Measurements from ENCODE around the gene SRP9.
"Not testable (repeated sequence)": the region's sequence is repeated elsewhere in the genome, so short reads cannot be mapped to it uniquely, and the experiment has no call there.

The SRP9 gene

DNA sequence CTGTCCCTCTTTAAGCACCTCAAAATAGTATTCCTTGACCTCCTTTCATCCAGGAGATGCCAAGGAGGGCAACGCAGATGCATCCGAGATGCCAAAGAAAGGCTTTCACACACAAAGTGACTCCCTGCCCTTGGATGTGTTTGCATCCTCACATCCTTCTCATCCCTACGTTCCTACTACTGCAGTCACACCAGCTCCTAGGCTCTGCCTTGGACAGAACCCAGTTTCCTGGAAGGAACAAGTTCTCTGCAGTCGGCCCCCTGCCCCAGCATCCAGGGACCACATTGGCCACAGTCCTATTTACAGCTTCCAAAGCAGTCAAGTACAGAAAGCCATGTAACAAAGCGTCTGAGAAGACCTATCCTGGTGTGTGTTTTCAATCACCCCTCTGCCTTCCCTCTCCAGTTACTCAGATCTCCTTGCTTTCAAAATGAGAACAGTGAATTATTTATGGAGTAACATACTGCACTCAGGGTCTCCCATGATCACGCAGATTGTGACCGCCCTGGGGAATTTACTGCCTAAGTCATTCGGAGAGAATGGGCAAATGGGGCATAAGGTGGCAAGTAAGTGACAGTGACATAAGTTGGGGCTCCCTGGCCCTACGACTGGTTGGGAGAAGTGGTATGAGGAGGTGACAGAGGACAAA, 21.8 kb upstream of the SRP9 start:
- TF ChIP-seq ARNT (IDR thresholded peaks at IDR 0.05) = no peak
- TF ChIP-seq, protein P1, sequence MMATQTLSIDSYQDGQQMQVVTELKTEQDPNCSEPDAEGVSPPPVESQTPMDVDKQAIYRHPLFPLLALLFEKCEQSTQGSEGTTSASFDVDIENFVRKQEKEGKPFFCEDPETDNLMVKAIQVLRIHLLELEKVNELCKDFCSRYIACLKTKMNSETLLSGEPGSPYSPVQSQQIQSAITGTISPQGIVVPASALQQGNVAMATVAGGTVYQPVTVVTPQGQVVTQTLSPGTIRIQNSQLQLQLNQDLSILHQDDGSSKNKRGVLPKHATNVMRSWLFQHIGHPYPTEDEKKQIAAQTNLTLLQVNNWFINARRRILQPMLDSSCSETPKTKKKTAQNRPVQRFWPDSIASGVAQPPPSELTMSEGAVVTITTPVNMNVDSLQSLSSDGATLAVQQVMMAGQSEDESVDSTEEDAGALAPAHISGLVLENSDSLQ (IDR thresholded peaks at IDR 0.05) = no peak
- TF ChIP-seq FOXM1 (IDR thresholded peaks at IDR 0.05; ENCODE audit: borderline replicate concordance) = no peak
- TF ChIP-seq CTBP1 (IDR thresholded peaks at IDR 0.05; ENCODE audit: borderline replicate concordance) = no peak
- TF ChIP-seq SUZ12 (IDR thresholded peaks at IDR 0.05) = no peak
- TF ChIP-seq NFRKB (IDR thresholded peaks at IDR 0.05) = no peak
- TF ChIP-seq L3MBTL2 (conservative IDR thresholded peaks at IDR 0.05) = no peak
- TF ChIP-seq LEF1 (IDR thresholded peaks at IDR 0.05; ENCODE audit: borderline replicate concordance) = no peak
- no peak for TF ChIP-seq FOXA1 (IDR thresholded peaks at IDR 0.05)
- TF ChIP-seq TARDBP (IDR thresholded peaks at IDR 0.05) = no peak
- no peak for TF ChIP-seq ZNF384 (IDR thresholded peaks at IDR 0.05)
- TF ChIP-seq BHLHE40 (IDR thresholded peaks at IDR 0.05; ENCODE audit: borderline replicate concordance) = no peak
- TF ChIP-seq SP1 (IDR thresholded peaks at IDR 0.05) = no peak
- TF ChIP-seq FOXK2 (IDR thresholded peaks at IDR 0.05) = no peak
- TF ChIP-seq HDGF (IDR thresholded peaks at IDR 0.05; ENCODE audit: borderline replicate concordance) = no peak
- ChIA-PET CTCF (interaction anchor here (0.6 to 0.7 kb wide), 3 partner anchors 11 to 101 kb away, joined by 3 to 4 read pairs (median 3); no protein-coding TSS in a partner anchor), POLR2A (no interaction called here)
- no peak for DNase-seq (ENCODE audit: extremely low spot score)

- POLR2A ChIA-PET = no interaction called here
- DNase-seq (ENCODE audit: extremely low spot score) = no peak
- CTCF ChIA-PET = interaction anchor here (1.2 kb wide), 1 partner anchor 10 kb away, joined by 3 read pairs; no protein-coding TSS in a partner anchor
- TF ChIP-seq FOXM1 (IDR thresholded peaks at IDR 0.05; ENCODE audit: borderline replicate concordance) (no peak), HDGF (IDR thresholded peaks at IDR 0.05; ENCODE audit: borderline replicate concordance) (no peak), CTBP1 (IDR thresholded peaks at IDR 0.05; ENCODE audit: borderline replicate concordance) (no peak)
- TF ChIP-seq, protein P1 (IDR thresholded peaks at IDR 0.05) = no peak
These were observed 19.5 kb upstream of the SRP9 start for GRCh38 chr1:225757927-225758656.

GRCh38 chr1:225759972-225760371, 17.7 kb upstream of the SRP9 start:
- DNase-seq (ENCODE audit: extremely low spot score) = not testable (repeated sequence)
- POLR2A ChIA-PET = interaction anchor here (1.8 to 1.9 kb wide), 2 partner anchors 18 to 107 kb away, joined by 6 read pairs; partner anchors contain the start of genes ENAH and SRP9
- CTCF ChIA-PET = interaction anchor here (0.8 to 1.0 kb wide), 2 partner anchors 8 to 12 kb away, joined by 3 to 5 read pairs; no protein-coding TSS in a partner anchor

- CTCF ChIA-PET = interaction anchor here (0.7 to 1.0 kb wide), 4 partner anchors 9 to 286 kb away, joined by 3 to 9 read pairs (median 5); partner anchors contain the start of gene SRP9
- POLR2A ChIA-PET = interaction anchor here (0.9 to 1.9 kb wide), 3 partner anchors 9 to 108 kb away, joined by 4 to 6 read pairs (median 6); partner anchors contain the start of genes ENAH and SRP9
- TF ChIP-seq FOXK2 (IDR thresholded peaks at IDR 0.05) (no peak), FOXA1 (IDR thresholded peaks at IDR 0.05) (no peak), SUZ12 (IDR thresholded peaks at IDR 0.05) (no peak), SP1 (IDR thresholded peaks at IDR 0.05) (no peak), HDGF (IDR thresholded peaks at IDR 0.05; ENCODE audit: borderline replicate concordance) (no peak), FOXM1 (IDR thresholded peaks at IDR 0.05; ENCODE audit: borderline replicate concordance) (no peak), ARNT (IDR thresholded peaks at IDR 0.05) (no peak), NFRKB (IDR thresholded peaks at IDR 0.05) (no peak), ZNF384 (IDR thresholded peaks at IDR 0.05) (no peak)
- no peak for DNase-seq (ENCODE audit: extremely low spot score)
These were observed 17.1 kb upstream of the SRP9 start for GRCh38 chr1:225760531-225760930.

DNA sequence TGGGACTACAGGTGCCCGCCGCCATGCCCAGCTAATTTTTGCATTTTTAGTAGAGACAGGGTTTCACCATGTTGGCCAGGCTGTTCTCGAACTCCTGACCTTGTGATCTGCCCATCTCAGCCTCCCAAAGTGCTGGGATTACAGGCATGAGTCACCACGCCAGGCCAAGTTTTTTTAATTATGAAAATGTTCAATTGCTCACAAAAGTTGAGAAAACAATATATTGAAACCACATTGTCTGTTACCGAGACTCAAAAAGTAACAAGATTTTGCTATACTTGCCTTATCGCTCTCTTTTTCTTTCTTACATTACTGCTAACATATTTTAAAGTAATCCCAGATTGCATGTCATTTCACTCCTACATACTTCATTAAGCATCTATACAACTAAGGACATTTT, 16.2 kb upstream of the SRP9 start:
- POLR2A ChIA-PET = interaction anchor here (1.0 to 1.9 kb wide), 2 partner anchors 25 to 109 kb away, joined by 5 to 6 read pairs; partner anchors contain the start of gene ENAH
- CTCF ChIA-PET; DNase-seq (ENCODE audit: extremely low spot score): not testable (repeated sequence)

DNA sequence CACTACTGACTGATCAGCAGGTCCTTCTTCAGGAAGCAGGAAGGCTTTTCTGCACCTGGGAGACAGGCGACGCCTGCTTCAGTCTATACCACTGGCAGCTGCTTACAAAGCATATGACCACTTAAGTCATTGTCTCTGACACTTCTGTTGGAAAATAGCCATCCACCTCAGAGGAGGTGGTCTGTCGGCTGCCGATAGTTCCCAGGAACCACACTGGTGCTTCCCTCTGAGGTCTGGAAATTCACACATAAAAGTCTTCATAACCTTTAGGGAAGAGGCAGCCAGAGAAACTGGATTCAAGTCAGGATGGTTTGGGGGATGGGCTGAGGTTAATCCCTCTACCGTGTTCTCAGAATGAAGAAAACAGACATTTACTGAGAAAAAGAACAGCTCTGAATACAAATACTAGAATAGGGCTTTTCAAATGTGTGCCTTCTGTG, 15.6 kb upstream of the SRP9 start:
- no peak for DNase-seq (ENCODE audit: extremely low spot score)
- ChIA-PET POLR2A (interaction anchor here (0.6 to 3.0 kb wide), 6 partner anchors 16 to 262 kb away, joined by 3 to 31 read pairs (median 6); partner anchors contain the start of genes ENAH and SRP9), CTCF (interaction anchor here (1.3 to 1.4 kb wide), 2 partner anchors 10 to 15 kb away, joined by 5 to 7 read pairs; partner anchors contain the start of gene SRP9)
- no peak for TF ChIP-seq HDGF (IDR thresholded peaks at IDR 0.05; ENCODE audit: borderline replicate concordance)
- TF ChIP-seq ELF4 (IDR thresholded peaks at IDR 0.05) = no peak
- no peak for TF ChIP-seq SP1 (IDR thresholded peaks at IDR 0.05)
- TF ChIP-seq SUZ12 (IDR thresholded peaks at IDR 0.05) = no peak
- no peak for TF ChIP-seq FOXA1 (IDR thresholded peaks at IDR 0.05)
- no peak for TF ChIP-seq NFRKB (IDR thresholded peaks at IDR 0.05)
- TF ChIP-seq CTBP1 (IDR thresholded peaks at IDR 0.05; ENCODE audit: borderline replicate concordance) = no peak

DNA sequence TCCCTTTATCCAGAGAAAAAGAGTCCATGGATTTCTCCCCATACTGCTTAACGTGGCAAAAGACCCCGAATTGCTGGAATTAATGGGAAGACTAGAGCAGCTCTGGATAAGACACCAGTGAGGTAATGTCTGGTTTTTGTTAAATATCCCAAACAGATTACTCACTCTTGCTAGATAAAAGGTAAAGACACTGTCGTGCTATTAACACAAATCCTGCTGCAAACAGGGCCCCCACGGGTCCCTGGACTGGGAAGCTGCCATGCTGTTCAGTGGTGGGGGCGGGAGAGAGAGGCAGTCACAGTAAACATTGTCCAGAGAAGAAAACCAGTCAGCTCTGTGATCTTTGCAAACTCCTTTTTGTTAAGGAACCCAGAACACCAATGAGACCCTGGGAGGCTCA, 15.2 kb upstream of the SRP9 start:
- CTCF ChIA-PET = interaction anchor here (1.3 to 1.4 kb wide), 2 partner anchors 10 to 15 kb away, joined by 5 to 7 read pairs; partner anchors contain the start of gene SRP9
- no peak for TF ChIP-seq FOXK2 (IDR thresholded peaks at IDR 0.05)
- TF ChIP-seq FOXM1 (IDR thresholded peaks at IDR 0.05; ENCODE audit: borderline replicate concordance) = no peak
- TF ChIP-seq ZNF384 (IDR thresholded peaks at IDR 0.05) = no peak
- TF ChIP-seq CTBP1 (IDR thresholded peaks at IDR 0.05; ENCODE audit: borderline replicate concordance) = no peak
- no peak for TF ChIP-seq ELF4 (IDR thresholded peaks at IDR 0.05)
- no peak for TF ChIP-seq ARNT (IDR thresholded peaks at IDR 0.05)
- no peak for TF ChIP-seq TARDBP (IDR thresholded peaks at IDR 0.05)
- TF ChIP-seq BHLHE40 (IDR thresholded peaks at IDR 0.05; ENCODE audit: borderline replicate concordance) = no peak
- no peak for TF ChIP-seq LEF1 (IDR thresholded peaks at IDR 0.05; ENCODE audit: borderline replicate concordance)
- no peak for TF ChIP-seq L3MBTL2 (conservative IDR thresholded peaks at IDR 0.05)
- TF ChIP-seq NFRKB (IDR thresholded peaks at IDR 0.05) = no peak
- POLR2A ChIA-PET = interaction anchor here (0.6 to 3.0 kb wide), 8 partner anchors 10 to 262 kb away, joined by 3 to 31 read pairs (median 4); partner anchors contain the start of genes ENAH and SRP9
- no peak for DNase-seq (ENCODE audit: extremely low spot score)

All from HEK293T (cell line).